ENCODE data around the gene PLS1.
A peak's percentile ranks its signal among the peaks of the same experiment; 100 is the strongest.
"Not testable (repeated sequence)": the region's sequence is repeated elsewhere in the genome, so short reads cannot be mapped to it uniquely, and the experiment has no call there.

Gene PLS1

DNA sequence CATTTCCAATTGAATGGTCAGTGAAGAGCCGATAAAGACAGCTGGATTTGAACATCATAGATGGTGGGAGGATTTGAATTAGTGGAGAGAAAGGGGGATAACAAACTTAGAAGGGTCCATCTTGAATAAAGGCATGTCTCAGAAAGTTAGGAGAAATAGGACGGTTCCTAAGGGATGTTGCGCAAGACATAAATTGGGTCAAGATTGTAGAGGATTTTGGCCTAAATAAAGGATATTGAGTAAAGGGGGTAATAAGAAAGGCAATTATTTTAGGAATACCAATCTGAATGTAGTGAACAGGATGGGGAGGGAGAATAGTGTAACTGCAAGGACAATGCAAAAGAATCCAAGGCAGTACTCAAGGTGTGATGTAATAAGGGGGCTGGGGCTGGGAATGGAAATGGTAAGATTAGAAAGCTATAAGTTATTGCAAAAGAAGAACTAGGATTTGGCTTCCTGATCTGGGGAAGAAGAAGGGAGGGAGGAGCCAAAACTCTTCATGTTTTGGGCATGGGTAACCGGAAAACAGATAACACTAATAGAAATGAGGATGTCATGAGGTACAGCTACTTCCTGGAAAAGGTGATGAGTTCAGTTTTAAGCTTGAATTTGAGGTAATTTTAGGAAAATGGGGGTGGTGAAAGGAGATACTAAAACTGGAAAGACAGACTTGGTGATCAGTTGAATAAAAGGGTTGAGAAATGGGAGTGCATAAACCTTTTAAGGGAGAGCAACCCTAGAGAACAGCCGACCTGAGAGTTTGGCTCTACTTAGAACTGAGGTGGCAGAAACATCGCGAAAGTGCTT lies 110.3 kb downstream of the PLS1 start:
- H3K4me3 ChIP-seq (replicated peaks; ENCODE audit: low read depth, low read length): no peak overlapping the region
- TF ChIP-seq, protein P1, sequence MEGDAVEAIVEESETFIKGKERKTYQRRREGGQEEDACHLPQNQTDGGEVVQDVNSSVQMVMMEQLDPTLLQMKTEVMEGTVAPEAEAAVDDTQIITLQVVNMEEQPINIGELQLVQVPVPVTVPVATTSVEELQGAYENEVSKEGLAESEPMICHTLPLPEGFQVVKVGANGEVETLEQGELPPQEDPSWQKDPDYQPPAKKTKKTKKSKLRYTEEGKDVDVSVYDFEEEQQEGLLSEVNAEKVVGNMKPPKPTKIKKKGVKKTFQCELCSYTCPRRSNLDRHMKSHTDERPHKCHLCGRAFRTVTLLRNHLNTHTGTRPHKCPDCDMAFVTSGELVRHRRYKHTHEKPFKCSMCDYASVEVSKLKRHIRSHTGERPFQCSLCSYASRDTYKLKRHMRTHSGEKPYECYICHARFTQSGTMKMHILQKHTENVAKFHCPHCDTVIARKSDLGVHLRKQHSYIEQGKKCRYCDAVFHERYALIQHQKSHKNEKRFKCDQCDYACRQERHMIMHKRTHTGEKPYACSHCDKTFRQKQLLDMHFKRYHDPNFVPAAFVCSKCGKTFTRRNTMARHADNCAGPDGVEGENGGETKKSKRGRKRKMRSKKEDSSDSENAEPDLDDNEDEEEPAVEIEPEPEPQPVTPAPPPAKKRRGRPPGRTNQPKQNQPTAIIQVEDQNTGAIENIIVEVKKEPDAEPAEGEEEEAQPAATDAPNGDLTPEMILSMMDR (IDR thresholded peaks at IDR 0.05; ENCODE audit: low read depth, low read length, missing control alignments): no peak
- no peak for DNase-seq (ENCODE audit: extremely low read depth, low read depth)

- H3K4me3 ChIP-seq (replicated peaks; ENCODE audit: low read depth, low read length): no peak overlapping the region
- TF ChIP-seq, protein P1 (IDR thresholded peaks at IDR 0.05; ENCODE audit: low read depth, low read length, missing control alignments): no peak
- DNase-seq (ENCODE audit: extremely low read depth, low read depth): no peak
Observed at GRCh38 chr3:142709207-142709606, 113.0 kb downstream of the PLS1 start.

- not testable (repeated sequence) for DNase-seq (ENCODE audit: extremely low read depth, low read depth); H3K4me3 ChIP-seq (replicated peaks; ENCODE audit: low read depth, low read length)
Observed at GRCh38 chr3:142714882-142715281, 118.7 kb downstream of the PLS1 start.

DNA sequence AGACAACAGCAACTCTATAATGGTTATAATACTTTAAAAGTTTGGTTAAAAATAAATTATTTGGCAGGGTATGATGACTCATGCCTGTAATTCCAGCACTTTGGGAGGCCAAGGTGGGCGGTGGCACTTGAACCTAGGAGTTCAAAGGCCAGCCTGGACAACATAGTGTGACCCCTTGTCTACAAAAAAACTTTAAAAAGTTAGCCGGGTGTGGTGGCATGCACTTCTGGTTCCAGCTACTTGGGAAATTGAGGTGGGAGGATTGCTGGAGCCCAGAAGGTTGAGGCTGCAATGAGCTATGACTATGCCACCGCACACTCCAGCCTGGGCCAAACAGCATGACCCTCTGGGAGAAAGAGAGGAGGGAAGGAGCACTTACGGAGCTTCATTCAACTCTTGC lies 119.9 kb downstream of the PLS1 start:
- DNase-seq (ENCODE audit: extremely low read depth, low read depth): no peak
- TF ChIP-seq, protein P1 (IDR thresholded peaks at IDR 0.05; ENCODE audit: low read depth, low read length, missing control alignments): no peak
- no peak overlapping the region for H3K4me3 ChIP-seq (replicated peaks; ENCODE audit: low read depth, low read length)

GRCh38 chr3:142723665-142723967 lies 127.4 kb downstream of the PLS1 start:
- H3K4me3 ChIP-seq (replicated peaks; ENCODE audit: low read depth, low read length): peak overlapping the region; percentile 55
- DNase-seq (ENCODE audit: extremely low read depth, low read depth): no peak
- TF ChIP-seq, protein P1 (IDR thresholded peaks at IDR 0.05; ENCODE audit: low read depth, low read length, missing control alignments): no peak

GRCh38 chr3:142723968-142724681 lies 127.9 kb downstream of the PLS1 start, which contains the start of gene TRPC1:
Gene TRPC1, plus strand, starts transcription at chr3:142724034. Its CDS starts 526 bp downstream, at chr3:142724560.
- TF ChIP-seq, protein P1 (IDR thresholded peaks at IDR 0.05; ENCODE audit: low read depth, low read length, missing control alignments): no peak
- H3K4me3 ChIP-seq (replicated peaks; ENCODE audit: low read depth, low read length): peak within 1 kb of the TSS; percentile 55
- peak; percentile 43 for DNase-seq (ENCODE audit: extremely low read depth, low read depth)

DNA sequence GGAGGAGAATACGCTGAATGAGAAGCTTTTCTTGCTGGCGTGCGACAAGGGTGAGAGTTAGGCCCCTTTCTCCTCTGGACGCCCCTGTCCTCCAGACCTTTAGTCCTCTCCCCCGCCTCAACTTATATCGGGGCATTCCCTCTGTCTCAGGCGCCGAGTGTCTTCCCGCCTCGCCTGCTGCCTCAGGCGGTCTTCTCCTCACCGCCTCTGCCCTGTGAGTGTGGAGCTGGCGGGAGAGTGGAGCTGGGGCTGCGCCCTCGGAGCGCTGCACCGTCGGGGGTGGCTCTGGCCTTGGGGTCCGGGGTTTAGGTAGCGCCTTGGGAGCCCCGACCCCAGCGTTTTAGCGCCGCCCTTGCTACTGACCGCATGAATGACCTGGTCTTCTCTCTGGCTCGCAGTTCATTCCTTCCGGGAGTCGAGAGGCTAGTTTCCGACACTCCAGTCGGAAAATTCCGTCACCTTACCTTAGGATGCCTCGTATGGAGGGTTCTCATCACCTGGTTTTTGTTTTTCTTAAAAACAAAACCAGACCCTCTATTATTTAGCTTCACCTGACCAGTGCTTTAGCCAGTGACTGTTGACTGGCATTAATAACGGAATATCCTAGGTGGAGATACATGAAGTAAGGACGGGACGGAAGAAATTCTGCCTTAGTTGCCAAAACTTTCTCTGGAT lies 128.6 kb downstream of the PLS1 start:
- peak overlapping the region; percentile 55 for H3K4me3 ChIP-seq (replicated peaks; ENCODE audit: low read depth, low read length)
- TF ChIP-seq, protein P1 (IDR thresholded peaks at IDR 0.05; ENCODE audit: low read depth, low read length, missing control alignments): no peak
- no peak for DNase-seq (ENCODE audit: extremely low read depth, low read depth)
